CD8-positive, alpha-beta memory T cell (primary cell): ENCODE data around the gene CASZ1. TPM values are rescaled to one million over a fixed set of nuclear protein-coding genes. Genes with fewer than 3 reads are reported as not detected.
A peak's percentile ranks its signal among the peaks of the same experiment; 100 is the strongest.

Experiments
- CTCF ChIA-PET: fragments of 350-600 bp; sonication (Branson Sonifier 250); formaldehyde crosslinking; loops from one replicate; lab custom pipeline; 2021; ENCODE audit warnings: antibody characterized with exemption; lab: Charles Lee
- POLR2A ChIA-PET: fragments of 350-600 bp; sonication (Branson Sonifier 250); formaldehyde crosslinking; loops from one replicate; lab custom pipeline; 2021; ENCODE audit warnings: antibody characterized with exemption; lab: Charles Lee
- DNase-seq, 5 donors: peaks; one replicate each; pipeline versions ENCODE4 v3.0.0 to v3.0.0-alpha.2; 2020 to 2022; ENCODE audit warnings: mixed read lengths in 1 of 5
- H3K27ac ChIP-seq: one replicate; pipeline ENCODE4 v1.7.0; 2013; ENCODE audit warnings: low read depth, mild to moderate bottlenecking, low read length, moderate library complexity
- H3K27me3 ChIP-seq: 2 replicates; pipeline ENCODE4 v1.7.0; 2013; ENCODE audit warnings: low read length, mild to moderate bottlenecking; ENCODE audit not compliant: insufficient read depth, poor library complexity, severe bottlenecking
- H3K36me3 ChIP-seq: 2 replicates; pipeline ENCODE4 v1.7.0; 2013; ENCODE audit warnings: mild to moderate bottlenecking, low read length, moderate library complexity; ENCODE audit not compliant: insufficient read depth
- H3K4me1 ChIP-seq: 2 replicates; pipeline ENCODE4 v1.7.0; 2013; ENCODE audit warnings: mild to moderate bottlenecking, low read length, moderate library complexity; ENCODE audit not compliant: insufficient read depth
- H3K4me3 ChIP-seq: 2 replicates; pipeline ENCODE4 v1.7.0; 2013; ENCODE audit warnings: mild to moderate bottlenecking, low read length
- H3K9me3 ChIP-seq: 2 replicates; pipeline ENCODE4 v1.7.0; 2013; ENCODE audit warnings: mild to moderate bottlenecking, low read length
- H3K27ac Mint-ChIP-seq, 8 donors: one replicate each; pipeline ENCODE4 v1.8.0; 2020 to 2021; ENCODE audit warnings: mixed read lengths in 8 of 8, mild to moderate bottlenecking in 6 of 8, inconsistent platforms in 3 of 8, moderate library complexity in 3 of 8
- H3K27me3 Mint-ChIP-seq, 2 donors: one replicate each; pipeline ENCODE4 v1.8.0; 2020 to 2021; ENCODE audit warnings: mixed read lengths in 2 of 2, mild to moderate bottlenecking in 1 of 2, moderate library complexity in 1 of 2
- H3K36me3 Mint-ChIP-seq, 3 donors: one replicate each; pipeline ENCODE4 v1.8.0; 2020 to 2021; ENCODE audit warnings: mixed read lengths in 3 of 3, inconsistent platforms in 1 of 3, mild to moderate bottlenecking in 1 of 3
- H3K4me1 Mint-ChIP-seq, 3 donors: one replicate each; pipeline ENCODE4 v1.8.0; 2020 to 2021; ENCODE audit warnings: mixed read lengths in 3 of 3, inconsistent platforms in 1 of 3, mild to moderate bottlenecking in 1 of 3
- H3K4me3 Mint-ChIP-seq, 7 donors: one replicate each; pipeline ENCODE4 v1.8.0; 2020 to 2021; ENCODE audit warnings: mixed read lengths in 7 of 7, mild to moderate bottlenecking in 6 of 7, moderate library complexity in 4 of 7, inconsistent platforms in 2 of 7
- H3K9me3 Mint-ChIP-seq, 5 donors: one replicate each; pipeline ENCODE4 v1.8.0; 2020 to 2022; ENCODE audit warnings: mixed read lengths in 5 of 5, mild to moderate bottlenecking in 3 of 5, moderate library complexity in 2 of 5, inconsistent platforms in 1 of 5
- polyA plus RNA-seq: library from polyadenylated mRNA; unstranded; fragments of 300-500 nt; fragmentation: Illumina TruSeq; gene quantifications from one replicate; pipeline ENCODE4 v1.2.3, GENCODE V29; 2021
- total RNA-seq, 2 experiments: library from RNA; stranded (reverse); gene quantifications; one replicate each; pipeline ENCODE4 v1.2.3, GENCODE V29; 2021

CASZ1 gene
- total and polyA plus RNA-seq, 3 experiments from 2014 or later = 2.2 to 10.5 (median 9.9) TPM

- peaks cover 12 to 52% (median 23%) of the 10 kb centered on the region in 3 donors for H3K4me1 Mint-ChIP-seq
- ChIA-PET CTCF (no interaction called here), POLR2A (no interaction called here)
- H3K36me3 ChIP-seq = no peaks in the 10 kb centered on the region
- no peaks in the 10 kb centered on the region for H3K9me3 Mint-ChIP-seq
- peaks cover 0 to 14% (median 1%) of the 10 kb centered on the region in 3 donors for H3K36me3 Mint-ChIP-seq
- H3K4me3 ChIP-seq = no peak overlapping the region
- H3K27me3 Mint-ChIP-seq = no peaks in the 10 kb centered on the region
- no peak overlapping the region for H3K27ac ChIP-seq
- H3K4me1 ChIP-seq = no peaks in the 10 kb centered on the region
- H3K9me3 ChIP-seq = no peaks in the 10 kb centered on the region
- no peak overlapping the region for H3K27ac Mint-ChIP-seq
- no peak overlapping the region for H3K4me3 Mint-ChIP-seq
- no peak for DNase-seq
- no peaks in the 10 kb centered on the region for H3K27me3 ChIP-seq
Observed at GRCh38 chr1:10685196-10685807, 111.1 kb downstream of the CASZ1 start.

GRCh38 chr1:10684221-10684620 lies 112.2 kb downstream of the CASZ1 start:
- no peaks in the 10 kb centered on the region for H3K9me3 ChIP-seq
- H3K27ac ChIP-seq = no peak overlapping the region
- H3K36me3 ChIP-seq = no peaks in the 10 kb centered on the region
- peaks cover 0 to 12% (median 0%) of the 10 kb centered on the region in 3 donors for H3K36me3 Mint-ChIP-seq
- no peaks in the 10 kb centered on the region for H3K27me3 Mint-ChIP-seq
- H3K27ac Mint-ChIP-seq = no peak overlapping the region
- H3K9me3 Mint-ChIP-seq = no peaks in the 10 kb centered on the region
- DNase-seq = no peak
- no peaks in the 10 kb centered on the region for H3K4me1 ChIP-seq
- no peaks in the 10 kb centered on the region for H3K27me3 ChIP-seq
- POLR2A ChIA-PET = no interaction called here
- CTCF ChIA-PET = no interaction called here
- H3K4me1 Mint-ChIP-seq = peaks cover 14 to 55% (median 23%) of the 10 kb centered on the region in 3 donors
- H3K4me3 Mint-ChIP-seq = no peak overlapping the region
- H3K4me3 ChIP-seq = no peak overlapping the region

- peaks cover 0 to 10% (median 0%) of the 10 kb centered on the region in 3 donors for H3K36me3 Mint-ChIP-seq
- Histone ChIP-seq H3K27me3 (no peaks in the 10 kb centered on the region), H3K4me1 (no peaks in the 10 kb centered on the region), H3K36me3 (no peaks in the 10 kb centered on the region), H3K4me3 (no peak overlapping the region), H3K27ac (no peak overlapping the region), H3K9me3 (no peaks in the 10 kb centered on the region)
- peak overlapping the region in 1 of 8 donors; percentile 55 for H3K27ac Mint-ChIP-seq
- H3K9me3 Mint-ChIP-seq = no peaks in the 10 kb centered on the region
- POLR2A ChIA-PET = no interaction called here
- no peak for DNase-seq
- H3K4me1 Mint-ChIP-seq = peaks cover 10 to 54% (median 26%) of the 10 kb centered on the region in 3 donors
- H3K27me3 Mint-ChIP-seq = no peaks in the 10 kb centered on the region
- CTCF ChIA-PET = interaction anchor here (1.1 to 1.2 kb wide), 2 partner anchors 9 to 188 kb away, joined by 3 read pairs; no protein-coding TSS in a partner anchor
- H3K4me3 Mint-ChIP-seq = peak overlapping the region in 1 of 7 donors; percentile 23
Observed at GRCh38 chr1:10682449-10683309, 113.8 kb downstream of the CASZ1 start.

- no peaks in the 10 kb centered on the region for H3K27me3 Mint-ChIP-seq
- Histone ChIP-seq H3K4me3 (no peak overlapping the region), H3K9me3 (no peaks in the 10 kb centered on the region), H3K36me3 (no peaks in the 10 kb centered on the region), H3K27ac (no peak overlapping the region), H3K27me3 (no peaks in the 10 kb centered on the region), H3K4me1 (no peaks in the 10 kb centered on the region)
- H3K9me3 Mint-ChIP-seq = peaks cover 0 to 1% (median 0%) of the 10 kb centered on the region in 5 donors
- ChIA-PET POLR2A (no interaction called here), CTCF (interaction anchor here (1.1 to 1.2 kb wide), 2 partner anchors 9 to 187 kb away, joined by 3 read pairs; no protein-coding TSS in a partner anchor)
- no peak overlapping the region for H3K4me3 Mint-ChIP-seq
- peaks cover 0 to 9% (median 0%) of the 10 kb centered on the region in 3 donors for H3K36me3 Mint-ChIP-seq
- H3K4me1 Mint-ChIP-seq = peaks cover 10 to 53% (median 26%) of the 10 kb centered on the region in 3 donors
- H3K27ac Mint-ChIP-seq = peak overlapping the region in 3 of 8 donors; percentile 22 to 80 (median 73)
- DNase-seq = no peak
Observed at GRCh38 chr1:10682108-10682445, 114.4 kb downstream of the CASZ1 start.

GRCh38 chr1:10681296-10682107 lies 114.9 kb downstream of the CASZ1 start:
- H3K4me1 Mint-ChIP-seq = peaks cover 10 to 50% (median 26%) of the 10 kb centered on the region in 3 donors
- no peaks in the 10 kb centered on the region for H3K27me3 ChIP-seq
- peaks cover 0 to 1% (median 0%) of the 10 kb centered on the region in 5 donors for H3K9me3 Mint-ChIP-seq
- peaks cover 0 to 9% (median 0%) of the 10 kb centered on the region in 3 donors for H3K36me3 Mint-ChIP-seq
- H3K9me3 ChIP-seq = no peaks in the 10 kb centered on the region
- H3K4me3 Mint-ChIP-seq = no peak overlapping the region
- H3K4me1 ChIP-seq = no peaks in the 10 kb centered on the region
- H3K27ac ChIP-seq = no peak overlapping the region
- H3K4me3 ChIP-seq = no peak overlapping the region
- peak overlapping the region in 2 of 8 donors; percentile 22 to 80 for H3K27ac Mint-ChIP-seq
- H3K27me3 Mint-ChIP-seq = no peaks in the 10 kb centered on the region
- ChIA-PET POLR2A (no interaction called here), CTCF (no interaction called here)
- no peaks in the 10 kb centered on the region for H3K36me3 ChIP-seq
- no peak for DNase-seq

- Histone ChIP-seq H3K27me3 (no peaks in the 10 kb centered on the region), H3K27ac (no peak overlapping the region), H3K9me3 (no peaks in the 10 kb centered on the region), H3K4me1 (no peaks in the 10 kb centered on the region), H3K4me3 (no peak overlapping the region), H3K36me3 (no peaks in the 10 kb centered on the region)
- CTCF ChIA-PET = no interaction called here
- Mint-ChIP-seq H3K27me3 (no peaks in the 10 kb centered on the region), H3K9me3 (peaks cover 0 to 1% (median 0%) of the 10 kb centered on the region in 5 donors), H3K36me3 (peaks cover 0 to 7% (median 0%) of the 10 kb centered on the region in 3 donors), H3K27ac (peak overlapping the region in 1 of 8 donors; percentile 77), H3K4me3 (no peak overlapping the region), H3K4me1 (peaks cover 12 to 48% (median 26%) of the 10 kb centered on the region in 3 donors)
- POLR2A ChIA-PET = no interaction called here
- no peak for DNase-seq
Observed at GRCh38 chr1:10680487-10680886, 116.0 kb downstream of the CASZ1 start.

GRCh38 chr1:10679496-10680220 lies 116.8 kb downstream of the CASZ1 start:
- no peaks in the 10 kb centered on the region for H3K27me3 Mint-ChIP-seq
- peak overlapping the region in 1 of 8 donors; percentile 56 for H3K27ac Mint-ChIP-seq
- Histone ChIP-seq H3K4me1 (no peaks in the 10 kb centered on the region), H3K36me3 (no peaks in the 10 kb centered on the region), H3K4me3 (no peak overlapping the region), H3K9me3 (no peaks in the 10 kb centered on the region), H3K27me3 (no peaks in the 10 kb centered on the region), H3K27ac (no peak overlapping the region)
- no peak for DNase-seq
- H3K4me1 Mint-ChIP-seq = peaks cover 12 to 48% (median 26%) of the 10 kb centered on the region in 3 donors
- no peak overlapping the region for H3K4me3 Mint-ChIP-seq
- H3K36me3 Mint-ChIP-seq = peaks cover 0 to 7% (median 0%) of the 10 kb centered on the region in 3 donors
- peaks cover 0 to 1% (median 0%) of the 10 kb centered on the region in 5 donors for H3K9me3 Mint-ChIP-seq
- CTCF ChIA-PET = no interaction called here
- POLR2A ChIA-PET = interaction anchor here (0.8 kb wide), 1 partner anchor 13 kb away, joined by 3 read pairs; no protein-coding TSS in a partner anchor
